Panc1 (cell line): ENCODE results near the gene GPR15LG. TPM values are rescaled to one million over a fixed set of nuclear protein-coding genes. Genes with fewer than 3 reads are reported as not detected.

ENCODE experiments used
- ATAC-seq: fragments of 200-7000 bp; cut with Tn5 transposase; 2 replicates; pipeline ENCODE4 v1.9.1; 2020; ENCODE audit warnings: mild to moderate bottlenecking, moderate library complexity
- BruUV-seq: library from RNA; stranded (reverse); fragments of 400-500 nt; replicated peaks from 2 replicates; lab custom pipeline; 2021; lab: Mats Ljungman, UMichigan
- CTCF ChIA-PET: fragments of 300-600 bp; sonication (Branson Sonifier 250); formaldehyde crosslinking; loops from one replicate; lab custom pipeline; 2022; ENCODE audit warnings: antibody characterized with exemption; lab: Charles Lee
- POLR2A ChIA-PET: fragments of 300-600 bp; sonication (Branson Sonifier 250); formaldehyde crosslinking; loops from one replicate; lab custom pipeline; 2022; ENCODE audit warnings: antibody characterized with exemption; lab: Charles Lee
- DNase-seq: peaks from one replicate; pipeline ENCODE4 v3.0.0-alpha.2; 2010; ENCODE audit warnings: low read depth, low spot score
- H3K27ac ChIP-seq: 2 replicates; pipeline ENCODE4 v1.5.1; 2011; ENCODE audit warnings: mild to moderate bottlenecking, low read length, inconsistent platforms
- H3K27me3 ChIP-seq: fragments of 200-500 bp; sonication (Bioruptor generic); 2 replicates; pipeline ENCODE4 v1.6.0; 2014; ENCODE audit warnings: low read length, inconsistent platforms; ENCODE audit not compliant: control insufficient read depth, insufficient read depth
- H3K36me3 ChIP-seq: fragments of 200-500 bp; sonication (Bioruptor generic); 2 replicates; pipeline ENCODE4 v1.5.1; 2014; ENCODE audit warnings: inconsistent platforms, mild to moderate bottlenecking, low read length, moderate library complexity; ENCODE audit not compliant: control insufficient read depth, insufficient read depth
- H3K4me1 ChIP-seq: 2 replicates; pipeline ENCODE4 v1.5.1; 2011; ENCODE audit warnings: inconsistent platforms, mild to moderate bottlenecking, low read length, moderate library complexity; ENCODE audit not compliant: control insufficient read depth, insufficient read depth
- H3K4me3 ChIP-seq, 2 experiments: 2 replicates each; pipeline ENCODE4 v1.5.1; 2011 to 2012; ENCODE audit warnings: low read depth in 2 of 2, low read length in 2 of 2, mild to moderate bottlenecking in 2 of 2, inconsistent platforms in 1 of 2, moderate library complexity in 1 of 2
- H3K9me3 ChIP-seq: fragments of 200-500 bp; sonication (Bioruptor generic); 2 replicates; pipeline ENCODE4 v1.5.1; 2014; ENCODE audit warnings: low read depth, mild to moderate bottlenecking, inconsistent platforms, low read length, moderate library complexity; ENCODE audit not compliant: control insufficient read depth, insufficient read depth
- CTCF ChIP-seq: fragments of 450-650 bp; IDR thresholded peaks from 2 replicates; pipeline ENCODE4 v1.5.1; 2017; ENCODE audit warnings: mild to moderate bottlenecking
- POLR2AphosphoS5 ChIP-seq: IDR thresholded peaks from 2 replicates; pipeline ENCODE4 v1.6.1; 2012; ENCODE audit warnings: mild to moderate bottlenecking, low read depth, low read length, moderate library complexity
- REST ChIP-seq, 2 experiments: IDR thresholded peaks; 2 replicates each; pipeline ENCODE4 v1.6.1; 2011 to 2012; ENCODE audit warnings: low read depth in 2 of 2, control low read depth in 1 of 2, low read length in 1 of 2, mild to moderate bottlenecking in 1 of 2, moderate library complexity in 1 of 2; ENCODE audit not compliant: insufficient read depth in 1 of 2
- SIN3A ChIP-seq: IDR thresholded peaks from 2 replicates; pipeline ENCODE4 v1.6.1; 2012; ENCODE audit warnings: low read depth, mild to moderate bottlenecking, low read length, moderate library complexity, borderline replicate concordance; ENCODE audit not compliant: insufficient read depth
- TCF7L2 ChIP-seq: IDR thresholded peaks from 2 replicates; pipeline ENCODE4 v1.6.1; 2011; ENCODE audit warnings: mild to moderate bottlenecking, low read depth, low read length, inconsistent platforms
- in situ Hi-C: cut with HindIII; loops from 2 replicates; pipeline ENCODE4 v1.10.0; 2016; ENCODE audit warnings: low sequenced_read_pairs, low pct_unique_long_range_greater_than_20kb
- intact Hi-C: fragments of 100-400 bp; cut with micrococcal nuclease; formaldehyde crosslinking; loops from one replicate; pipeline ENCODE4 v1.10.0; 2022; ENCODE audit not compliant: unreplicated experiment
- total RNA-seq: library from RNA; stranded (reverse); gene quantifications from one replicate; pipeline ENCODE4 v1.2.1, GENCODE V29; 2021; ENCODE audit not compliant: unreplicated experiment

GPR15LG gene
- total RNA-seq, 1 experiment from 2014 or later: 0.41 TPM

GRCh38 chr10:84214612-84215235, 41.1 kb downstream of the GPR15LG start:
- POLR2A ChIA-PET: no interaction called here
- DNase-seq (no peak), ATAC-seq (peak; percentile 50; the same call in 1 of the 2 replicates)
- H3K9me3 ChIP-seq: no peaks in the 10 kb centered on the region
- no peaks in the 10 kb centered on the region for H3K36me3 ChIP-seq
- intact Hi-C loops: no loop called here
- H3K27ac ChIP-seq: no peak overlapping the region
- no peak overlapping the region for H3K4me3 ChIP-seq
- TF ChIP-seq CTCF (peak; percentile 69), REST (IDR thresholded peaks at IDR 0.05; ENCODE audit: insufficient read depth in 1 of 2, low read depth in 2 of 2, low read length in 1 of 2) (no peak)
- no TSS peak for BruUV-seq
- H3K4me1 ChIP-seq: no peaks in the 10 kb centered on the region
- in situ Hi-C loops: no loop called here
- H3K27me3 ChIP-seq: peaks cover 13% of the 10 kb centered on the region
- CTCF ChIA-PET: interaction anchor here (0.6 kb wide), 1 partner anchor 1002 kb away, joined by 4 read pairs; no protein-coding TSS in a partner anchor

GRCh38 chr10:84216834-84217233, 43.2 kb downstream of the GPR15LG start:
- BruUV-seq: no TSS peak
- ATAC-seq (no peak), DNase-seq (no peak)
- Histone ChIP-seq H3K27me3 (peaks cover 16% of the 10 kb centered on the region), H3K9me3 (no peaks in the 10 kb centered on the region), H3K4me1 (no peaks in the 10 kb centered on the region), H3K36me3 (no peaks in the 10 kb centered on the region), H3K4me3 (no peak overlapping the region), H3K27ac (no peak overlapping the region)
- POLR2A ChIA-PET: no interaction called here
- in situ Hi-C loops (no loop called here), intact Hi-C loops (no loop called here)
- TF ChIP-seq CTCF (no peak), POLR2AphosphoS5 (no peak), SIN3A (no peak), REST (IDR thresholded peaks at IDR 0.05; ENCODE audit: insufficient read depth in 1 of 2, low read depth in 2 of 2, low read length in 1 of 2) (no peak), TCF7L2 (no peak)
- CTCF ChIA-PET: no interaction called here
